ENCODE results near the gene TSPAN7. TPM values are rescaled to one million over a fixed set of nuclear protein-coding genes. Genes with fewer than 3 reads are reported as not detected.

TSPAN7 gene
- total RNA-seq, 2 donors from 2014 or later, result 6.2 to 15.1 TPM

- Histone ChIP-seq H3K9ac (ENCODE audit: extremely low read depth, low read length, poor library complexity, severe bottlenecking) (no peak overlapping the region), H3K27me3 (ENCODE audit: control insufficient read depth, insufficient read depth, low read length, poor library complexity, severe bottlenecking) (no peaks in the 10 kb centered on the region), H3K9me3 (ENCODE audit: control insufficient read depth, low read length) (peaks cover 7% of the 10 kb centered on the region), H3K36me3 (ENCODE audit: control insufficient read depth, insufficient read depth, low read length) (no peaks in the 10 kb centered on the region), H3K4me1 (ENCODE audit: control insufficient read depth, insufficient read depth, low read length) (no peaks in the 10 kb centered on the region), H3K27ac (ENCODE audit: low read depth, low read length) (no peak overlapping the region), H3K4me3 (ENCODE audit: low read length) (no peak overlapping the region)
- 96% methylated on average over 3 of the region's 6 CpGs; no CpG with 5 or more reads in 1 of the 2 experiments for WGBS, 2 experiments (ENCODE audit: insufficient coverage in 1 of 2, insufficient read length in 1 of 2)
- Mint-ChIP-seq H3K36me3 (ENCODE audit: low read depth) (peaks cover 2% of the 10 kb centered on the region), H3K27ac (no peak overlapping the region), H3K9me3 (peaks cover 54% of the 10 kb centered on the region), H3K4me1 (peaks cover 7% of the 10 kb centered on the region), H3K4me3 (no peak overlapping the region), H3K27me3 (ENCODE audit: insufficient read depth) (no peaks in the 10 kb centered on the region)
- TF ChIP-seq, protein P1, sequence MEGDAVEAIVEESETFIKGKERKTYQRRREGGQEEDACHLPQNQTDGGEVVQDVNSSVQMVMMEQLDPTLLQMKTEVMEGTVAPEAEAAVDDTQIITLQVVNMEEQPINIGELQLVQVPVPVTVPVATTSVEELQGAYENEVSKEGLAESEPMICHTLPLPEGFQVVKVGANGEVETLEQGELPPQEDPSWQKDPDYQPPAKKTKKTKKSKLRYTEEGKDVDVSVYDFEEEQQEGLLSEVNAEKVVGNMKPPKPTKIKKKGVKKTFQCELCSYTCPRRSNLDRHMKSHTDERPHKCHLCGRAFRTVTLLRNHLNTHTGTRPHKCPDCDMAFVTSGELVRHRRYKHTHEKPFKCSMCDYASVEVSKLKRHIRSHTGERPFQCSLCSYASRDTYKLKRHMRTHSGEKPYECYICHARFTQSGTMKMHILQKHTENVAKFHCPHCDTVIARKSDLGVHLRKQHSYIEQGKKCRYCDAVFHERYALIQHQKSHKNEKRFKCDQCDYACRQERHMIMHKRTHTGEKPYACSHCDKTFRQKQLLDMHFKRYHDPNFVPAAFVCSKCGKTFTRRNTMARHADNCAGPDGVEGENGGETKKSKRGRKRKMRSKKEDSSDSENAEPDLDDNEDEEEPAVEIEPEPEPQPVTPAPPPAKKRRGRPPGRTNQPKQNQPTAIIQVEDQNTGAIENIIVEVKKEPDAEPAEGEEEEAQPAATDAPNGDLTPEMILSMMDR (conservative IDR thresholded peaks at IDR 0.05), result no peak
- DNase-seq, result no peak
These were observed 41.7 kb upstream of the TSPAN7 start for GRCh38 chrX:38519651-38520050.

GRCh38 chrX:38538134-38538533 lies 23.2 kb upstream of the TSPAN7 start:
- TF ChIP-seq, protein P1 (conservative IDR thresholded peaks at IDR 0.05), result no peak
- DNase-seq, result no peak
- H3K27ac Mint-ChIP-seq, result no peak overlapping the region
- no peak overlapping the region for H3K9ac ChIP-seq (ENCODE audit: extremely low read depth, low read length, poor library complexity, severe bottlenecking)
- no peaks in the 10 kb centered on the region for H3K27me3 ChIP-seq (ENCODE audit: control insufficient read depth, insufficient read depth, low read length, poor library complexity, severe bottlenecking)
- no peaks in the 10 kb centered on the region for H3K4me1 ChIP-seq (ENCODE audit: control insufficient read depth, insufficient read depth, low read length)
- H3K4me3 ChIP-seq (ENCODE audit: low read length), result no peak overlapping the region
- no peaks in the 10 kb centered on the region for H3K36me3 Mint-ChIP-seq (ENCODE audit: low read depth)
- H3K4me3 Mint-ChIP-seq, result no peak overlapping the region
- no peaks in the 10 kb centered on the region for H3K9me3 ChIP-seq (ENCODE audit: control insufficient read depth, low read length)
- no peaks in the 10 kb centered on the region for H3K36me3 ChIP-seq (ENCODE audit: control insufficient read depth, insufficient read depth, low read length)
- no peaks in the 10 kb centered on the region for H3K27me3 Mint-ChIP-seq (ENCODE audit: insufficient read depth)
- H3K27ac ChIP-seq (ENCODE audit: low read depth, low read length), result no peak overlapping the region
- H3K4me1 Mint-ChIP-seq, result no peaks in the 10 kb centered on the region
- peaks cover 40% of the 10 kb centered on the region for H3K9me3 Mint-ChIP-seq
- 100% methylated on average over 2 of the region's 2 CpGs; no CpG with 5 or more reads in 1 of the 2 experiments for WGBS, 2 experiments (ENCODE audit: insufficient coverage in 1 of 2, insufficient read length in 1 of 2)

GRCh38 chrX:38539748-38540147 lies 21.6 kb upstream of the TSPAN7 start:
- Histone ChIP-seq H3K4me3 (ENCODE audit: low read length) (no peak overlapping the region), H3K9me3 (ENCODE audit: control insufficient read depth, low read length) (no peaks in the 10 kb centered on the region), H3K9ac (ENCODE audit: extremely low read depth, low read length, poor library complexity, severe bottlenecking) (no peak overlapping the region), H3K4me1 (ENCODE audit: control insufficient read depth, insufficient read depth, low read length) (no peaks in the 10 kb centered on the region), H3K27me3 (ENCODE audit: control insufficient read depth, insufficient read depth, low read length, poor library complexity, severe bottlenecking) (no peaks in the 10 kb centered on the region), H3K36me3 (ENCODE audit: control insufficient read depth, insufficient read depth, low read length) (no peaks in the 10 kb centered on the region), H3K27ac (ENCODE audit: low read depth, low read length) (no peak overlapping the region)
- no peak overlapping the region for H3K4me3 Mint-ChIP-seq
- peaks cover 36% of the 10 kb centered on the region for H3K9me3 Mint-ChIP-seq
- no peaks in the 10 kb centered on the region for H3K36me3 Mint-ChIP-seq (ENCODE audit: low read depth)
- H3K27me3 Mint-ChIP-seq (ENCODE audit: insufficient read depth), result no peaks in the 10 kb centered on the region
- WGBS, 2 experiments (ENCODE audit: insufficient coverage in 1 of 2, insufficient read length in 1 of 2), result 95 to 100% methylated on average over 1 of the region's 1 CpG
- H3K4me1 Mint-ChIP-seq, result no peaks in the 10 kb centered on the region
- TF ChIP-seq, protein P1 (conservative IDR thresholded peaks at IDR 0.05), result no peak
- no peak for DNase-seq
- no peak overlapping the region for H3K27ac Mint-ChIP-seq
